Ishikawa (cell line): Measurements from ENCODE around the gene PLPPR2.

ENCODE experiments used
- CEBPB ChIP-seq: IDR thresholded peaks from 2 replicates; pipeline ENCODE4 v1.6.1; 2012
- EGR1 ChIP-seq: IDR thresholded peaks from 2 replicates; pipeline ENCODE4 v1.6.1; 2012
- EP300 ChIP-seq: IDR thresholded peaks from 2 replicates; pipeline ENCODE4 v1.6.1; 2012; ENCODE audit warnings: borderline replicate concordance
- FOXM1 ChIP-seq: IDR thresholded peaks from 2 replicates; pipeline ENCODE4 v1.6.1; 2012; ENCODE audit warnings: low read depth, borderline replicate concordance
- NFIC ChIP-seq: IDR thresholded peaks from 2 replicates; pipeline ENCODE4 v1.6.1; 2012
- RAD21 ChIP-seq: IDR thresholded peaks from 2 replicates; pipeline ENCODE4 v1.6.1; 2012; ENCODE audit warnings: low read depth
- TAF1 ChIP-seq: IDR thresholded peaks from 2 replicates; pipeline ENCODE4 v1.6.1; 2012; ENCODE audit warnings: low read depth, mild to moderate bottlenecking
- TCF12 ChIP-seq: IDR thresholded peaks from 2 replicates; pipeline ENCODE4 v1.6.1; 2012; ENCODE audit warnings: low read depth
- ZBTB7A ChIP-seq: IDR thresholded peaks from 2 replicates; pipeline ENCODE4 v1.6.1; 2012; ENCODE audit warnings: low read depth
- TF ChIP-seq, protein P1 (sequence below): IDR thresholded peaks from 2 replicates; pipeline ENCODE4 v1.6.1; 2012; ENCODE audit warnings: low read depth, mild to moderate bottlenecking
- TF ChIP-seq, protein P2 (sequence below): IDR thresholded peaks from 2 replicates; pipeline ENCODE4 v1.6.1; 2012

DNA sequence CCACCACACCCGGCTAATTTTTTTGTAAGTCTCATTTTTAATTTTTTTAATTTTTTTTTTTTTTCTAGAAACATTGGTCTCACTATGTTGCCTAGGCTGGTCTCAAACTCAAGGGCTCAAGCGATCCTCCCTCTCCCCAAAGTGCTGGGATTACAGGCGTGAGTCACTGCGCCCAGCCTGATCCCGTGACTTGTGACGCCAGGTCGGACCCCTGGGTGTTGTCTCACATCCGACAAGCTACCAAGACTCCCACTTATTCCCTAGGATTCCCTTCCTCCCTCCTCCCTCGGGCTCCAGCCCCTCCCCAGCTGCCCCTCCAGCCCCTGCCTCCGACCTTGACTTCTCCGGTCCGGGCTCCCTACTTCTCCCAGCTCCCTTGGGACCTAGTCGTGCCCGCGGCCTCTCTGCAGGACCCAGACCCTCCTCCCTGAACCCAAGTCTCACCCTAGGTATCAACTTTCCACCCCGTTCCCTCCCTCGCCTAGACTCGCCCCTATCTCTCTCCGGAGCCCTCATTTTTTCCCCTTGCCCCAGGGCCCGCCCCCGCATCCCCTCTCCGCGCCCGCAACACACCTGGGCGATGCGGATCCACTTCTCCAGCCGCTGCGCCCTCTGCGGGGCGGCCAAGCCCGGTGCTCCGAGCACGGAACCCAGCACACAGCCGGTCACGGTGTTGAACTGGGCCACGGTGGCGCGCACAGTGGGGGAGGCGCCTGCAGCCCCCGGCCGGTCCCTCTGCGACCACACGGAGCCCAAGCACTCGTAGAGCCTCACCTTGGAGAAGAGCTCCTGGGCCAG is 50.8 kb downstream of the PLPPR2 start:
- no peak for TF ChIP-seq EP300
- no peak for TF ChIP-seq FOXM1
- TF ChIP-seq, protein P1, sequence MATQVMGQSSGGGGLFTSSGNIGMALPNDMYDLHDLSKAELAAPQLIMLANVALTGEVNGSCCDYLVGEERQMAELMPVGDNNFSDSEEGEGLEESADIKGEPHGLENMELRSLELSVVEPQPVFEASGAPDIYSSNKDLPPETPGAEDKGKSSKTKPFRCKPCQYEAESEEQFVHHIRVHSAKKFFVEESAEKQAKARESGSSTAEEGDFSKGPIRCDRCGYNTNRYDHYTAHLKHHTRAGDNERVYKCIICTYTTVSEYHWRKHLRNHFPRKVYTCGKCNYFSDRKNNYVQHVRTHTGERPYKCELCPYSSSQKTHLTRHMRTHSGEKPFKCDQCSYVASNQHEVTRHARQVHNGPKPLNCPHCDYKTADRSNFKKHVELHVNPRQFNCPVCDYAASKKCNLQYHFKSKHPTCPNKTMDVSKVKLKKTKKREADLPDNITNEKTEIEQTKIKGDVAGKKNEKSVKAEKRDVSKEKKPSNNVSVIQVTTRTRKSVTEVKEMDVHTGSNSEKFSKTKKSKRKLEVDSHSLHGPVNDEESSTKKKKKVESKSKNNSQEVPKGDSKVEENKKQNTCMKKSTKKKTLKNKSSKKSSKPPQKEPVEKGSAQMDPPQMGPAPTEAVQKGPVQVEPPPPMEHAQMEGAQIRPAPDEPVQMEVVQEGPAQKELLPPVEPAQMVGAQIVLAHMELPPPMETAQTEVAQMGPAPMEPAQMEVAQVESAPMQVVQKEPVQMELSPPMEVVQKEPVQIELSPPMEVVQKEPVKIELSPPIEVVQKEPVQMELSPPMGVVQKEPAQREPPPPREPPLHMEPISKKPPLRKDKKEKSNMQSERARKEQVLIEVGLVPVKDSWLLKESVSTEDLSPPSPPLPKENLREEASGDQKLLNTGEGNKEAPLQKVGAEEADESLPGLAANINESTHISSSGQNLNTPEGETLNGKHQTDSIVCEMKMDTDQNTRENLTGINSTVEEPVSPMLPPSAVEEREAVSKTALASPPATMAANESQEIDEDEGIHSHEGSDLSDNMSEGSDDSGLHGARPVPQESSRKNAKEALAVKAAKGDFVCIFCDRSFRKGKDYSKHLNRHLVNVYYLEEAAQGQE: no peak
- TF ChIP-seq CEBPB: no peak
- no peak for TF ChIP-seq RAD21
- no peak for TF ChIP-seq TAF1
- TF ChIP-seq ZBTB7A: no peak
- TF ChIP-seq EGR1: no peak
- no peak for TF ChIP-seq NFIC
- no peak for TF ChIP-seq TCF12
- TF ChIP-seq, protein P2, sequence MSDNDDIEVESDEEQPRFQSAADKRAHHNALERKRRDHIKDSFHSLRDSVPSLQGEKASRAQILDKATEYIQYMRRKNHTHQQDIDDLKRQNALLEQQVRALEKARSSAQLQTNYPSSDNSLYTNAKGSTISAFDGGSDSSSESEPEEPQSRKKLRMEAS: no peak
